ENCODE data around the gene ENTPD1. TPM values are rescaled to one million over a fixed set of nuclear protein-coding genes. Genes with fewer than 3 reads are reported as not detected.

The ENTPD1 gene
- total RNA-seq, 1 donor from 2014 or later, result 7.7 TPM

- peaks cover 14% of the 10 kb centered on the region for H3K36me3 ChIP-seq
- TF ChIP-seq CTCF (IDR thresholded peaks at IDR 0.05; ENCODE audit: borderline replicate concordance), result no peak
- H3K4me1 ChIP-seq, result no peaks in the 10 kb centered on the region
- no peaks in the 10 kb centered on the region for H3K9me3 ChIP-seq (replicated peaks)
- intact Hi-C loops (cut with micrococcal nuclease), result no loop called here
- no peaks in the 10 kb centered on the region for H3K27me3 ChIP-seq (ENCODE audit: low read depth)
- no peak overlapping the region for H3K27ac ChIP-seq (replicated peaks)
- no peak for DNase-seq
- H3K4me3 ChIP-seq, result no peak overlapping the region
Measured at GRCh38 chr10:95865814-95866466, 110.0 kb downstream of the ENTPD1 start.

GRCh38 chr10:95866467-95866842 lies 110.5 kb downstream of the ENTPD1 start:
- Histone ChIP-seq H3K27me3 (ENCODE audit: low read depth) (no peaks in the 10 kb centered on the region), H3K27ac (replicated peaks) (no peak overlapping the region), H3K9me3 (replicated peaks) (no peaks in the 10 kb centered on the region), H3K36me3 (peaks cover 14% of the 10 kb centered on the region), H3K4me1 (no peaks in the 10 kb centered on the region), H3K4me3 (no peak overlapping the region)
- TF ChIP-seq CTCF (IDR thresholded peaks at IDR 0.05; ENCODE audit: borderline replicate concordance), result no peak
- no peak for DNase-seq
- intact Hi-C loops (cut with micrococcal nuclease), result no loop called here

- no peaks in the 10 kb centered on the region for H3K4me1 ChIP-seq
- no peak overlapping the region for H3K4me3 ChIP-seq
- intact Hi-C loops (cut with micrococcal nuclease), result no loop called here
- TF ChIP-seq CTCF (IDR thresholded peaks at IDR 0.05; ENCODE audit: borderline replicate concordance), result no peak
- no peaks in the 10 kb centered on the region for H3K9me3 ChIP-seq (replicated peaks)
- no peak for DNase-seq
- H3K27ac ChIP-seq (replicated peaks), result no peak overlapping the region
- peaks cover 24% of the 10 kb centered on the region for H3K36me3 ChIP-seq
- H3K27me3 ChIP-seq (ENCODE audit: low read depth), result no peaks in the 10 kb centered on the region
Measured at GRCh38 chr10:95867866-95868265, 111.9 kb downstream of the ENTPD1 start.

- no peak overlapping the region for H3K27ac ChIP-seq (replicated peaks)
- intact Hi-C loops (cut with micrococcal nuclease), result no loop called here
- H3K4me1 ChIP-seq, result no peaks in the 10 kb centered on the region
- no peak for DNase-seq
- no peaks in the 10 kb centered on the region for H3K9me3 ChIP-seq (replicated peaks)
- H3K4me3 ChIP-seq, result no peak overlapping the region
- H3K36me3 ChIP-seq, result peaks cover 39% of the 10 kb centered on the region
- no peaks in the 10 kb centered on the region for H3K27me3 ChIP-seq (ENCODE audit: low read depth)
- no peak for TF ChIP-seq CTCF (IDR thresholded peaks at IDR 0.05; ENCODE audit: borderline replicate concordance)
Measured at GRCh38 chr10:95872158-95872711, 116.3 kb downstream of the ENTPD1 start.

- H3K4me1 ChIP-seq, result no peaks in the 10 kb centered on the region
- intact Hi-C loops (cut with micrococcal nuclease), result no loop called here
Measured at GRCh38 chr10:95873139-95873538, 117.2 kb downstream of the ENTPD1 start.

More at GRCh38 chr10:95873139-95873538, 117.2 kb downstream of the ENTPD1 start:
- H3K36me3 ChIP-seq, result peaks cover 30% of the 10 kb centered on the region
- H3K4me3 ChIP-seq, result no peak overlapping the region
- no peaks in the 10 kb centered on the region for H3K9me3 ChIP-seq (replicated peaks)
- no peak for TF ChIP-seq CTCF (IDR thresholded peaks at IDR 0.05; ENCODE audit: borderline replicate concordance)
- DNase-seq, result no peak
- no peak overlapping the region for H3K27ac ChIP-seq (replicated peaks)
- H3K27me3 ChIP-seq (ENCODE audit: low read depth), result no peaks in the 10 kb centered on the region
